Endothelial cell of umbilical vein (primary cell): Measurements from ENCODE around the gene RNF130. TPM values are rescaled to one million over a fixed set of nuclear protein-coding genes. Genes with fewer than 3 reads are reported as not detected.

ENCODE experiments used
- BruUV-seq: library from RNA; stranded (reverse); fragments of 400-500 nt; replicated peaks from 2 replicates; lab custom pipeline; 2021; lab: Mats Ljungman, UMichigan
- CTCF ChIA-PET: fragments of 300-600, 350-600 bp; sonication (Branson Sonifier 250); formaldehyde crosslinking; loops from one replicate; lab custom pipeline; 2021; ENCODE audit warnings: antibody characterized with exemption, inconsistent platforms; lab: Charles Lee
- POLR2A ChIA-PET: fragments of 300-600, 350-600 bp; sonication (Branson Sonifier 250); formaldehyde crosslinking; loops from one replicate; lab custom pipeline; 2021; ENCODE audit warnings: antibody characterized with exemption, inconsistent platforms; lab: Charles Lee
- DNase-seq: peaks from one replicate; pipeline ENCODE4 v3.0.0-alpha.2; 2011; ENCODE audit warnings: low read depth, low spot score
- FAIRE-seq: peaks from 2 replicates; lab custom pipeline; 2011; peaks lifted over from hg19 to GRCh38; lab: Jason Lieb, UNC
- H2AFZ ChIP-seq: 2 replicates; pipeline ENCODE4 v1.6.0; 2012; ENCODE audit warnings: low read depth, low read length, control low read depth, inconsistent platforms
- H3K27ac ChIP-seq: 2 replicates; pipeline ENCODE4 v1.5.1; 2011; ENCODE audit warnings: low read depth, mild to moderate bottlenecking, control low read depth, low read length, moderate library complexity; ENCODE audit not compliant: insufficient read depth
- H3K27me3 ChIP-seq, 2 experiments: 2 replicates each; pipeline versions ENCODE4 v1.6.0 to v1.6.1; 2011; ENCODE audit warnings: low read length in 2 of 2, mixed read lengths in 1 of 2; ENCODE audit not compliant: control insufficient read depth in 2 of 2, insufficient read depth in 2 of 2
- H3K36me3 ChIP-seq, 2 experiments: 2 replicates in 1 of 2; 3 replicates in 1 of 2; pipeline ENCODE4 v1.5.1; 2011; ENCODE audit warnings: low read length in 2 of 2, mild to moderate bottlenecking in 1 of 2, moderate library complexity in 1 of 2; ENCODE audit not compliant: control insufficient read depth in 2 of 2, insufficient read depth in 2 of 2; ENCODE audit errors: extremely low read depth in 1 of 2
- H3K4me1 ChIP-seq: 3 replicates; pipeline ENCODE4 v1.5.1; 2011; ENCODE audit warnings: mild to moderate bottlenecking, low read length; ENCODE audit not compliant: control insufficient read depth, insufficient read depth; ENCODE audit errors: extremely low read depth
- H3K4me2 ChIP-seq: 2 replicates; pipeline ENCODE4 v1.6.1; 2011; ENCODE audit warnings: low read length, control low read depth, mixed read lengths; ENCODE audit not compliant: insufficient read depth
- H3K4me3 ChIP-seq, 3 experiments: fragments of 200-600 bp in 1 of 3; sonication (generic), shearing (Covaris generic) in 1 of 3; replicated peaks in 1 of 3; 2 replicates each; pipeline ENCODE4 v1.5.1; 2011 to 2016; ENCODE audit warnings: control low read depth in 3 of 3, low read length in 3 of 3, mild to moderate bottlenecking in 2 of 3, inconsistent platforms in 1 of 3, low read depth in 1 of 3, moderate library complexity in 1 of 3; ENCODE audit not compliant: insufficient read depth in 1 of 3
- H3K79me2 ChIP-seq: 2 replicates; pipeline ENCODE4 v1.6.0; 2012; ENCODE audit warnings: low read length, inconsistent platforms; ENCODE audit not compliant: control insufficient read depth, insufficient read depth
- H3K9ac ChIP-seq: replicated peaks from 2 replicates; pipeline ENCODE3; 2011; ENCODE audit warnings: low read length, control low read depth; ENCODE audit not compliant: insufficient read depth; ENCODE audit errors: extremely low read depth
- H3K9me1 ChIP-seq: replicated peaks from 3 replicates; pipeline ENCODE4 v1.6.0; 2011; ENCODE audit warnings: mild to moderate bottlenecking, low read length; ENCODE audit not compliant: control insufficient read depth, insufficient read depth; ENCODE audit errors: extremely low read depth
- H3K9me3 ChIP-seq: replicated peaks from 2 replicates; pipeline ENCODE4 v1.5.1; 2012; ENCODE audit warnings: low read length, inconsistent platforms; ENCODE audit not compliant: control insufficient read depth, insufficient read depth
- H4K20me1 ChIP-seq: replicated peaks from 2 replicates; pipeline ENCODE3; 2011; ENCODE audit warnings: mild to moderate bottlenecking, low read length; ENCODE audit not compliant: control insufficient read depth, insufficient read depth; ENCODE audit errors: extremely low read depth
- FOS ChIP-seq: IDR thresholded peaks from 2 replicates; pipeline ENCODE4 v1.6.1; 2011; ENCODE audit warnings: mild to moderate bottlenecking, low read length, moderate library complexity, borderline replicate concordance; ENCODE audit not compliant: insufficient read depth
- GATA2 ChIP-seq: IDR thresholded peaks from 2 replicates; pipeline ENCODE4 v1.7.0; 2011; ENCODE audit warnings: low read depth, mild to moderate bottlenecking, moderate library complexity, mixed read lengths, low read length; ENCODE audit not compliant: insufficient read length, insufficient read depth
- JUN ChIP-seq: IDR thresholded peaks from 2 replicates; pipeline ENCODE4 v1.6.1; 2011; ENCODE audit warnings: borderline replicate concordance, low read depth; ENCODE audit not compliant: insufficient read length, insufficient read depth
- POLR2A ChIP-seq: IDR thresholded peaks from 2 replicates; pipeline ENCODE4 v1.6.1; 2012; ENCODE audit warnings: low read depth, mild to moderate bottlenecking, control low read depth, low read length
- POLR2AphosphoS5 ChIP-seq: IDR thresholded peaks from 2 replicates; pipeline ENCODE4 v1.6.1; 2012; ENCODE audit warnings: low read depth, mild to moderate bottlenecking, control low read depth, low read length, moderate library complexity; ENCODE audit not compliant: insufficient read depth
- dilution Hi-C: fragments of 300-500 bp; cut with MboI; formaldehyde crosslinking; loops from one replicate; pipeline ENCODE4 v1.15.0; 2019; ENCODE audit warnings: low sequenced_read_pairs; ENCODE audit not compliant: extremely low pct_ligation_motif_present
- intact Hi-C: fragments of 100-400 bp; cut with micrococcal nuclease; formaldehyde crosslinking; loops from one replicate; pipeline ENCODE4 v1.10.0; 2022
- polyA plus RNA-seq, 4 experiments: library from polyadenylated mRNA; depleted of rRNA in 3 of 4; stranded (reverse) in 3 of 4; unstranded in 1 of 4; fragments of >200 nt; gene quantifications; 2 replicates each; pipeline versions ENCODE4 v1.2.1 to v1.2.3, GENCODE V29; 2011 to 2012; ENCODE audit warnings: missing spikeins in 1 of 4
- total RNA-seq: library from RNA; stranded (reverse); gene quantifications from 2 replicates; pipeline ENCODE4 v1.2.3, GENCODE V29; 2021
- TF ChIP-seq, protein P1 (sequence below), 2 donors: IDR thresholded peaks; 1 replicate in 1 of 2; 2 replicates in 1 of 2; pipeline ENCODE4 v1.5.1; 2011; ENCODE audit warnings: low read length in 2 of 2, mild to moderate bottlenecking in 2 of 2, moderate library complexity in 2 of 2, control low read depth in 1 of 2, inconsistent platforms in 1 of 2, low read depth in 1 of 2; ENCODE audit not compliant: insufficient read depth in 1 of 2; ENCODE audit errors: extremely low read depth in 1 of 2
- TF ChIP-seq, protein P2 (sequence below): IDR thresholded peaks from 2 replicates; pipeline ENCODE4 v1.6.1; 2011; ENCODE audit not compliant: insufficient read depth, insufficient read length

The RNF130 gene
- total and polyA plus RNA-seq, 2 donors (not counting 3 experiments of a cell fraction or from before 2014, with no cell fraction given) = 43.0 to 43.1 TPM

DNA sequence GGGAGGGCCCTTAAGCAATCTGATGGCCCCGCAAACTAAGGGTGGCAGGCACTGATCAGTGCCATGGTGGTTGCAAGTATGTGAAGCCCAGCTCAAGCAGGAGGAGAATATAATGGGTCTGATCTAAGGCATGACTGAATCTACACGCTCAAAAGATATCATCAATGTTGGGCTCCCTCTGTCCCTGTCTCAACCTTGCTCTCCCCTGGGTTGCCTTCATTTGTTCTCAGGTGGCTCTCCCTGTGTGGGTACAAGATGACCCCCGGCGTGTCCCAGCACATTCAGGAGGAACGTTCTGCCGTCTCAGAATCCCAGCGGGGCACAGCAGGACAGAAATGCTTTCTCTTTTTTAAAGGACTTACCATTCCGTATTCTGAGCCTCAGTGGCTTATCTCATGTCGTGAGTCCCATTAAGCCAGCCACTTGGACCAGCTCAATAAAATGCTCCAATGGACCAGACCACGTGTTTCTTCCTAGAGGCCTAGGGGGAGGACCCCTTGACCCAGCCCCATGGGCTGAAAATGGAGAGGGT is 12.0 kb upstream of the RNF130 start:
- Histone ChIP-seq H2AFZ (no peak overlapping the region), H3K4me2 (no peak overlapping the region), H3K27ac (no peak overlapping the region), H4K20me1 (no peaks in the 10 kb centered on the region), H3K4me3 (no peak overlapping the region), H3K9me1 (no peaks in the 10 kb centered on the region), H3K4me1 (no peaks in the 10 kb centered on the region), H3K27me3 (peaks cover 6 to 10% of the 10 kb centered on the region in 2 experiments), H3K9me3 (no peaks in the 10 kb centered on the region), H3K9ac (no peak overlapping the region), H3K79me2 (no peaks in the 10 kb centered on the region), H3K36me3 (no peaks in the 10 kb centered on the region)
- FAIRE-seq (no peak), DNase-seq (no peak)
- TF ChIP-seq, protein P1, sequence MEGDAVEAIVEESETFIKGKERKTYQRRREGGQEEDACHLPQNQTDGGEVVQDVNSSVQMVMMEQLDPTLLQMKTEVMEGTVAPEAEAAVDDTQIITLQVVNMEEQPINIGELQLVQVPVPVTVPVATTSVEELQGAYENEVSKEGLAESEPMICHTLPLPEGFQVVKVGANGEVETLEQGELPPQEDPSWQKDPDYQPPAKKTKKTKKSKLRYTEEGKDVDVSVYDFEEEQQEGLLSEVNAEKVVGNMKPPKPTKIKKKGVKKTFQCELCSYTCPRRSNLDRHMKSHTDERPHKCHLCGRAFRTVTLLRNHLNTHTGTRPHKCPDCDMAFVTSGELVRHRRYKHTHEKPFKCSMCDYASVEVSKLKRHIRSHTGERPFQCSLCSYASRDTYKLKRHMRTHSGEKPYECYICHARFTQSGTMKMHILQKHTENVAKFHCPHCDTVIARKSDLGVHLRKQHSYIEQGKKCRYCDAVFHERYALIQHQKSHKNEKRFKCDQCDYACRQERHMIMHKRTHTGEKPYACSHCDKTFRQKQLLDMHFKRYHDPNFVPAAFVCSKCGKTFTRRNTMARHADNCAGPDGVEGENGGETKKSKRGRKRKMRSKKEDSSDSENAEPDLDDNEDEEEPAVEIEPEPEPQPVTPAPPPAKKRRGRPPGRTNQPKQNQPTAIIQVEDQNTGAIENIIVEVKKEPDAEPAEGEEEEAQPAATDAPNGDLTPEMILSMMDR (IDR thresholded peaks at IDR 0.05; ENCODE audit: extremely low read depth in 1 of 2, insufficient read depth in 1 of 2, low read depth in 1 of 2, low read length in 2 of 2) = no peak
- dilution Hi-C loops (no loop called here), intact Hi-C loops (no loop called here)
- POLR2A ChIA-PET = no interaction called here
- CTCF ChIA-PET = no interaction called here
- no TSS peak for BruUV-seq

DNA sequence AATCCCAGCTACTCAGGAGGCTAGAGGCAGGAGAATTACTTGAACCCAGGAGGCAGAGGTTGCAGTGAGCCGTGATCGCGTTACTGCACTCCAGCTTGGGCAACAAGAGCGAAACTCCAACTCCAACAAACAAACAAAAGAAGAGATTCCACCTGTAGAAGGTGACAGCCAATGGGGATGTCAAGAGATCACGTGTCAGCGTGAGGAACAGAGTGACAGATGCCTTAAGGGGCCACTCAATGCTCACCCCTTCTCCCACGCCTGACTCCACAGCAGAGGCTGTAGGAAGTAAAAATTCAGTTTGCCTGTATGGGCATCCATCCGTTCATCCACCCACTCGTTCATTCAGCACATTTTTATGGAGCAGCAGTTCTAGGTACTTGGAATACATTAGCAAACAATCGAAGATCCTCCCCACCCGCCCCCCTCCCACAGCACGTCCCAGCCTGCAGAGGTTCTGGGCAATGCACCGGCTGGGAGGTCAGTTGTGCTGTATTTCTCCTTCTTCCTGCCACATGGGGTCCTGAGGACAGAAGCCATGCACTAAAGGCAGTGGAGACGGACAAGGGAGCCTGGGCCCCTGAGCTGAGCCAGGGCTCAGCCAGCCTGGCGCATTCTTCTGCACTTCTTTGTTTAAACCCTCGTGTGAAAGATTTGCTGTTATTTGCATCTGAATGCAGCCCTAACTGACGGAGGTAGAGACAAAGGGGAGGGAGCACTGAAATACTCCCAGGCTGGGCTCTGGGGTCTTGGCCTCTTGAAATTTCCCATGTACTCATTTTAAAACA is 11.3 kb upstream of the RNF130 start:
- TF ChIP-seq FOS = no peak
- no peak for TF ChIP-seq JUN
- TF ChIP-seq POLR2AphosphoS5 = no peak
- TF ChIP-seq, protein P1 (IDR thresholded peaks at IDR 0.05; ENCODE audit: extremely low read depth in 1 of 2, insufficient read depth in 1 of 2, low read depth in 1 of 2, low read length in 2 of 2) = no peak
- no peak for TF ChIP-seq GATA2
- TF ChIP-seq POLR2A = no peak
- TF ChIP-seq, protein P2, sequence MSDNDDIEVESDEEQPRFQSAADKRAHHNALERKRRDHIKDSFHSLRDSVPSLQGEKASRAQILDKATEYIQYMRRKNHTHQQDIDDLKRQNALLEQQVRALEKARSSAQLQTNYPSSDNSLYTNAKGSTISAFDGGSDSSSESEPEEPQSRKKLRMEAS = no peak
- no TSS peak for BruUV-seq
- Histone ChIP-seq H2AFZ (no peak overlapping the region), H3K27ac (no peak overlapping the region), H4K20me1 (no peaks in the 10 kb centered on the region), H3K36me3 (no peaks in the 10 kb centered on the region), H3K4me2 (no peak overlapping the region), H3K27me3 (peaks cover 6 to 10% of the 10 kb centered on the region in 2 experiments), H3K4me1 (no peaks in the 10 kb centered on the region), H3K9ac (no peak overlapping the region), H3K79me2 (no peaks in the 10 kb centered on the region), H3K9me1 (no peaks in the 10 kb centered on the region), H3K4me3 (no peak overlapping the region), H3K9me3 (no peaks in the 10 kb centered on the region)
- dilution Hi-C loops = no loop called here
- ChIA-PET CTCF (no interaction called here), POLR2A (no interaction called here)
- FAIRE-seq (no peak), DNase-seq (no peak)
- intact Hi-C loops = no loop called here
